Endodermal cell (in vitro differentiated cells): ENCODE results near the gene IL36G. TPM values are rescaled to one million over a fixed set of nuclear protein-coding genes. Genes with fewer than 3 reads are reported as not detected.

ENCODE experiments used
- DNase-seq: peaks from one replicate; pipeline ENCODE4 v3.0.0-alpha.2; 2017
- H3K27ac ChIP-seq: 2 replicates; pipeline ENCODE4 v1.5.1; 2013; ENCODE audit warnings: mild to moderate bottlenecking, low read depth, low read length, moderate library complexity
- H3K27me3 ChIP-seq: 2 replicates; pipeline ENCODE4 v1.6.1; 2013; ENCODE audit warnings: mild to moderate bottlenecking, low read length, moderate library complexity; ENCODE audit not compliant: insufficient read depth, control insufficient read depth, poor library complexity, severe bottlenecking
- H3K36me3 ChIP-seq: 2 replicates; pipeline ENCODE4 v1.7.0; 2013; ENCODE audit warnings: mild to moderate bottlenecking, low read length, moderate library complexity; ENCODE audit not compliant: control insufficient read depth, insufficient read depth
- H3K4me1 ChIP-seq: one replicate; pipeline ENCODE4 v1.7.0; 2013; ENCODE audit warnings: low read length; ENCODE audit not compliant: control insufficient read depth, insufficient read depth
- H3K4me3 ChIP-seq: 2 replicates; pipeline ENCODE4 v1.5.1; 2013; ENCODE audit warnings: mild to moderate bottlenecking, low read length, moderate library complexity
- H3K9ac ChIP-seq: 2 replicates; pipeline ENCODE4 v1.6.1; 2013; ENCODE audit warnings: mild to moderate bottlenecking, low read length, moderate library complexity; ENCODE audit not compliant: poor library complexity, severe bottlenecking; ENCODE audit errors: extremely low read depth
- H3K9me3 ChIP-seq: 2 replicates; pipeline ENCODE4 v1.6.1; 2013; ENCODE audit warnings: mild to moderate bottlenecking, low read length, moderate library complexity; ENCODE audit not compliant: control insufficient read depth
- H3K27ac Mint-ChIP-seq: 2 replicates; pipeline ENCODE4 v1.8.0; 2020; ENCODE audit warnings: mixed read lengths
- H3K27me3 Mint-ChIP-seq: 2 replicates; pipeline ENCODE4 v1.8.0; 2021; ENCODE audit warnings: mild to moderate bottlenecking, mixed read lengths; ENCODE audit not compliant: insufficient read depth
- H3K36me3 Mint-ChIP-seq: 2 replicates; pipeline ENCODE4 v1.8.0; 2020; ENCODE audit warnings: low read depth, mixed read lengths
- H3K4me1 Mint-ChIP-seq: 2 replicates; pipeline ENCODE4 v1.8.0; 2020; ENCODE audit warnings: mixed read lengths
- H3K4me3 Mint-ChIP-seq: 2 replicates; pipeline ENCODE4 v1.8.0; 2020; ENCODE audit warnings: mild to moderate bottlenecking, moderate library complexity, mixed read lengths
- H3K9me3 Mint-ChIP-seq: 2 replicates; pipeline ENCODE4 v1.8.0; 2020; ENCODE audit warnings: mild to moderate bottlenecking, mixed read lengths
- WGBS, 2 experiments: methylation state at CpG; one replicate each; pipeline versions ENCODE4 v1.1.5 to v1.1.7; 2013; ENCODE audit warnings: missing lambda C conversion rate in 2 of 2, mixed read lengths in 1 of 2; ENCODE audit not compliant: insufficient coverage in 1 of 2, insufficient read length in 1 of 2; 5-methylcytosine and 5-hydroxymethylcytosine counted together
- total RNA-seq, 2 donors: library from RNA; stranded (reverse); fragmentation: NEBNext Ultra II Directional in 1 of 2; extraction: Animal tissue kit (Norgen Biotek cat#: 25700) in 1 of 2; gene quantifications; 2 replicates in 1 of 2; 3 replicates in 1 of 2; pipeline ENCODE4 v1.2.1, GENCODE V29; 2021
- TF ChIP-seq, protein P1 (sequence below): fragments of 200-600 bp; sonication (generic); conservative IDR thresholded peaks from 2 replicates; pipeline ENCODE4 v1.5.0; 2021; ENCODE audit warnings: antibody characterized with exemption, mild to moderate bottlenecking

The IL36G gene
- total RNA-seq, 2 donors from 2014 or later = not detected

DNA sequence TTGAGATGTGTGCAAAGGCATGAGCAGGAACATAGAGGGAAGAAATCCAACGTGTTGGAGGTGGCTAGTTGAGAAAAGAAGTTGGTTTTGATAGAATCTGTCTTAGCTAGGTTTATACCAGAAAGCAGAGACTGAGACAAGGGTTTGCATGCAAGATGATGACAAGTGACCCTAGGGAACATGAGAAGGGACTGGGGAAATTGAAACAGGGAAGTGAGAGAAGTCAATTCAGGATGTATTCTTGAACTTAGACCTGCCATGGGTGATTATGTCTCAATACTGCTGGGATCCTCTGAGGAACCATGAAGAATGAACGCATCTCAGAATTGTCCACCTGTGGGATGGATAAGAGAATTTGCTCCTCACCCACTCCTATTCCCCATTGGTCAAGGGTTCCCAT lies 47.9 kb downstream of the IL36G start:
- H3K27ac Mint-ChIP-seq = no peak overlapping the region
- H3K9me3 ChIP-seq = no peaks in the 10 kb centered on the region
- H3K9me3 Mint-ChIP-seq = no peaks in the 10 kb centered on the region
- no peak for DNase-seq
- H3K27me3 Mint-ChIP-seq = peaks cover 63% of the 10 kb centered on the region
- 53 to 60% methylated on average over 2 of the region's 2 CpGs for WGBS, 2 experiments
- no peak overlapping the region for H3K9ac ChIP-seq
- H3K4me1 ChIP-seq = no peaks in the 10 kb centered on the region
- H3K4me3 Mint-ChIP-seq = no peak overlapping the region
- H3K4me3 ChIP-seq = no peak overlapping the region
- TF ChIP-seq, protein P1, sequence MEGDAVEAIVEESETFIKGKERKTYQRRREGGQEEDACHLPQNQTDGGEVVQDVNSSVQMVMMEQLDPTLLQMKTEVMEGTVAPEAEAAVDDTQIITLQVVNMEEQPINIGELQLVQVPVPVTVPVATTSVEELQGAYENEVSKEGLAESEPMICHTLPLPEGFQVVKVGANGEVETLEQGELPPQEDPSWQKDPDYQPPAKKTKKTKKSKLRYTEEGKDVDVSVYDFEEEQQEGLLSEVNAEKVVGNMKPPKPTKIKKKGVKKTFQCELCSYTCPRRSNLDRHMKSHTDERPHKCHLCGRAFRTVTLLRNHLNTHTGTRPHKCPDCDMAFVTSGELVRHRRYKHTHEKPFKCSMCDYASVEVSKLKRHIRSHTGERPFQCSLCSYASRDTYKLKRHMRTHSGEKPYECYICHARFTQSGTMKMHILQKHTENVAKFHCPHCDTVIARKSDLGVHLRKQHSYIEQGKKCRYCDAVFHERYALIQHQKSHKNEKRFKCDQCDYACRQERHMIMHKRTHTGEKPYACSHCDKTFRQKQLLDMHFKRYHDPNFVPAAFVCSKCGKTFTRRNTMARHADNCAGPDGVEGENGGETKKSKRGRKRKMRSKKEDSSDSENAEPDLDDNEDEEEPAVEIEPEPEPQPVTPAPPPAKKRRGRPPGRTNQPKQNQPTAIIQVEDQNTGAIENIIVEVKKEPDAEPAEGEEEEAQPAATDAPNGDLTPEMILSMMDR = no peak
- peaks cover 81% of the 10 kb centered on the region for H3K27me3 ChIP-seq
- H3K4me1 Mint-ChIP-seq = no peaks in the 10 kb centered on the region
- H3K36me3 ChIP-seq = no peaks in the 10 kb centered on the region
- H3K36me3 Mint-ChIP-seq = no peaks in the 10 kb centered on the region
- no peak overlapping the region for H3K27ac ChIP-seq

DNA sequence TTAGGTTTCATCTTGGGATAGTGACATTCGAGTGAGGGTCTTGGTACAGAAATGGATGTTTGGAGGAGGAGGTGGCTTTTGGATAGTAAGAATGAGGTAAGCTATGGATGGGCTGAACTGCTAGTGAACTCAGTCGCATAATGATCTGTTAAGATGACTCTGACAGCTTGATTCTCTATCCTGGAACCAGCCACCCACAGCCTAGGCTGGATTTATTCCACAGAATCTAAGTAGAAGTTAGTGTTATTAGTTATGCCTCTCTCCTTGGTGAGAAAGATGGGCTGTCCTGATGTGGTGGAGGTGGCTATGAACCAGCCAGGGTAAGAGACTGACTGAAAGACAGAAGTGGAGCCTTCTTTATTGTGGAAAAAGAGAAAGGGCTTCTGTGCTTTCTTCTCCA lies 49.9 kb downstream of the IL36G start:
- TF ChIP-seq, protein P1 = no peak
- Histone ChIP-seq H3K4me1 (no peaks in the 10 kb centered on the region), H3K27ac (no peak overlapping the region), H3K9ac (no peak overlapping the region), H3K4me3 (no peak overlapping the region), H3K27me3 (peaks cover 88% of the 10 kb centered on the region), H3K9me3 (no peaks in the 10 kb centered on the region), H3K36me3 (no peaks in the 10 kb centered on the region)
- WGBS, 2 experiments = 84 to 88% methylated on average over 2 of the region's 2 CpGs
- Mint-ChIP-seq H3K36me3 (no peaks in the 10 kb centered on the region), H3K27me3 (peaks cover 61% of the 10 kb centered on the region), H3K4me1 (no peaks in the 10 kb centered on the region), H3K4me3 (no peak overlapping the region), H3K27ac (no peak overlapping the region), H3K9me3 (no peaks in the 10 kb centered on the region)
- DNase-seq = no peak

DNA sequence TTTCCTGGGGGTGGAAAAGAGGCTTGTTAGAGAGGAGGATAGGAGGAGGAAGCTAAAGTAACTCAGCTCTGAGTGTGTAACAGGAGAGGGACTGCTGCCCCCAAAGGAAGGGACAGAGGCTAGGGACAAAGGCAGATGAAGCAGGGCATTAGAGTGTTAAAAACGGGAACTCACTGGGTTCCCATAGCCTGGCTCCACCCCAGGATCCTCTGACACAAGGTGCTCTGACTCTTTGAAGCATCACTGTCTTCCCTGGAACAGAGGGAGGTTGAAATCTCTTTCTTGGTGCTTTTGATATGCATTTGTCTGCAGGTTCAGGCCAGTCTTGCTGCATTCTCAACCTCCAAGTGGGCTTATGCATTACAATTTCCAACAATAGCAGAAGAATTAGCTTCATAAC lies 50.3 kb downstream of the IL36G start:
- Histone ChIP-seq H3K36me3 (no peaks in the 10 kb centered on the region), H3K9me3 (no peaks in the 10 kb centered on the region), H3K9ac (no peak overlapping the region), H3K4me3 (no peak overlapping the region), H3K27ac (no peak overlapping the region), H3K4me1 (no peaks in the 10 kb centered on the region), H3K27me3 (peaks cover 88% of the 10 kb centered on the region)
- H3K27me3 Mint-ChIP-seq = peaks cover 58% of the 10 kb centered on the region
- no peaks in the 10 kb centered on the region for H3K36me3 Mint-ChIP-seq
- H3K27ac Mint-ChIP-seq = no peak overlapping the region
- no peaks in the 10 kb centered on the region for H3K4me1 Mint-ChIP-seq
- H3K4me3 Mint-ChIP-seq = no peak overlapping the region
- DNase-seq = no peak
- 13 to 18% methylated on average over 1 of the region's 1 CpG for WGBS, 2 experiments
- TF ChIP-seq, protein P1 = no peak
- no peaks in the 10 kb centered on the region for H3K9me3 Mint-ChIP-seq
